Thoracic aorta (tissue), 2 donors: ENCODE data around the gene SSBP3. TPM values are rescaled to one million over a fixed set of nuclear protein-coding genes. Genes with fewer than 3 reads are reported as not detected.

Source experiments
- ATAC-seq: fragments of 150-250 bp; one replicate; pipeline ENCODE4 v1.8.0; 2017; ENCODE audit warnings: low read depth; ENCODE audit not compliant: insufficient number of reproducible peaks, low FRiP score
- DNase-seq: peaks from one replicate; pipeline ENCODE4 v3.0.0-alpha.2; 2020; ENCODE audit warnings: low spot score
- H3K27ac ChIP-seq, 2 donors: fragments of 200-600 bp; sonication (generic); 1 replicate in 1 of 2; 2 replicates in 1 of 2; pipeline ENCODE4 v1.5.1; 2016; ENCODE audit warnings: mild to moderate bottlenecking in 2 of 2, moderate library complexity in 2 of 2
- H3K27me3 ChIP-seq: fragments of 200-600 bp; sonication (generic); replicated peaks from 2 replicates; pipeline ENCODE4 v1.6.0; 2016; ENCODE audit warnings: mild to moderate bottlenecking; ENCODE audit not compliant: insufficient read depth
- H3K36me3 ChIP-seq: fragments of 200-600 bp; sonication (generic); one replicate; pipeline ENCODE4 v1.5.1; 2016
- H3K4me1 ChIP-seq, 2 donors: fragments of 200-600 bp; sonication (generic); 1 replicate in 1 of 2; 2 replicates in 1 of 2; pipeline versions ENCODE4 v1.5.1 to v1.6.0; 2016; ENCODE audit warnings: low read depth in 2 of 2, mild to moderate bottlenecking in 1 of 2; ENCODE audit not compliant: control insufficient read depth in 1 of 2
- H3K4me3 ChIP-seq: fragments of 200-600 bp; sonication (generic); 2 replicates; pipeline ENCODE4 v1.5.1; 2016; ENCODE audit warnings: mild to moderate bottlenecking
- H3K9me3 ChIP-seq: fragments of 200-600 bp; sonication (generic); 2 replicates; pipeline ENCODE4 v1.5.1; 2016
- total RNA-seq, 2 donors: library from RNA; depleted of rRNA; stranded (reverse); fragments of >200 nt; gene quantifications; one replicate each; pipeline versions ENCODE4 v1.1.0 to v1.2.3, GENCODE V29; 2016
- TF ChIP-seq, protein P1 (sequence below): fragments of 200-600 bp; sonication (generic); IDR thresholded peaks from one replicate; pipeline ENCODE4 v1.5.1; 2019; ENCODE audit warnings: antibody characterized with exemption

The SSBP3 gene
- total RNA-seq, 2 donors from 2014 or later, result 33.4 to 87.1 TPM

DNA sequence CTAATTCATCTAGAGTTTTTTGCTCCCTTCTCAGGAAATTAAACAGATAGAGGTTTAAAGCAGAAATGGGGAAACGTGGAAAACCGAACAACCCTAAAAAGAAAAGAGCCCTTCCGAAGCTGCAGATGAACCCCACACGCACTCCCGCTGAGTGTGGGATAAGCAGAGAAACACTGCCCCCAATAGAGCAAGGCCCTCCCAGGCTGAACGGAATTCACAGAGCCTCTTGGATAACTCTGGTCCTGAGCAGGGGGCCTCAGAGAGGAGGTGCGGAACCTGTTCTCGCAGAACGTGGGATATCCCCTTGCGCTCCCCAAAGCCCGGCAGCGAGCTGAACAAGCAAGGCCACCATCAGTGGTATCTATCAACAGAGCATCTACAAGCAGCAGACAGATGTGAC, 44.9 kb downstream of the SSBP3 start:
- ATAC-seq, result no peak

DNA sequence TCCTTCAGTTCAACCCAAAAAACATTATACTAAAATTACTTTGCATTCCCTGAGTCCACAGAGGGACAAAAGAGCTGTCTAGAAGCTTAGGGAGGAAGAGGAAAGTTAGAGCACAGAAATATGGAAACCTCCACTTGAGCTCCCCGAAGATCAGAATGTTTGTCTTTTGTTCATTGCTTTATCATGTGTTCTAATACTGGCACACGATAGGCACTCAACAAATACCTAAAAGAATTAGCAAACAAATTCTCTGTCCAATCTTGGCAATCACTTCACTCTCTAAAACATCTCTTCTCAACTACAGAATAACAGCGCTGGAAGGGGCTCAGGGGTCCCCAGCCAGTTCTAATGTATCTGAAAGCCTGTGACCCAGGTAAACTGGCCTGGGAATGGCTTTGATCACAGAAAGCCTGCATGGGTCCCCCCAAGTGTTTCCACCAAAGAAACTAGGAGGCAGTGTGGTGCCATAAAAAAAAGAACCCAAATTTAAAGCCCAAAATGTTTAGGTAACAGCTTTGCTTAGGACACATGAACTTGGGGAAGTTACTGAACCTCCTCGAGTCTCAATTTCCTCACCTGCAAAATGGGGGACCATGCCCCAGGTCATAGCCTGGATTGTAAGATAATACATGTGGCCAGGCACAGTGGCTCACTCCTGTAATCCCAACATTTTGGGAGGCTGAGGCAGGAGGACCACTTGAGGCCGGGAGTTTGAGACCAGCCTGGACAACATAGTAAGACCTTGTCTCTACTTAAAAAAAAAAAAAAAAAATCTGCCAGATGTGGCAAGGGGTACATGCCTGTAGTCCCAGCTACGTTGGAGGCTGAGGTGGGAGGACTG, 45.8 kb downstream of the SSBP3 start:
- no peak for DNase-seq
- H3K4me3 ChIP-seq, result no peak overlapping the region
- no peaks in the 10 kb centered on the region for H3K9me3 ChIP-seq
- TF ChIP-seq, protein P1, sequence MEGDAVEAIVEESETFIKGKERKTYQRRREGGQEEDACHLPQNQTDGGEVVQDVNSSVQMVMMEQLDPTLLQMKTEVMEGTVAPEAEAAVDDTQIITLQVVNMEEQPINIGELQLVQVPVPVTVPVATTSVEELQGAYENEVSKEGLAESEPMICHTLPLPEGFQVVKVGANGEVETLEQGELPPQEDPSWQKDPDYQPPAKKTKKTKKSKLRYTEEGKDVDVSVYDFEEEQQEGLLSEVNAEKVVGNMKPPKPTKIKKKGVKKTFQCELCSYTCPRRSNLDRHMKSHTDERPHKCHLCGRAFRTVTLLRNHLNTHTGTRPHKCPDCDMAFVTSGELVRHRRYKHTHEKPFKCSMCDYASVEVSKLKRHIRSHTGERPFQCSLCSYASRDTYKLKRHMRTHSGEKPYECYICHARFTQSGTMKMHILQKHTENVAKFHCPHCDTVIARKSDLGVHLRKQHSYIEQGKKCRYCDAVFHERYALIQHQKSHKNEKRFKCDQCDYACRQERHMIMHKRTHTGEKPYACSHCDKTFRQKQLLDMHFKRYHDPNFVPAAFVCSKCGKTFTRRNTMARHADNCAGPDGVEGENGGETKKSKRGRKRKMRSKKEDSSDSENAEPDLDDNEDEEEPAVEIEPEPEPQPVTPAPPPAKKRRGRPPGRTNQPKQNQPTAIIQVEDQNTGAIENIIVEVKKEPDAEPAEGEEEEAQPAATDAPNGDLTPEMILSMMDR, result no peak
- peaks cover 0 to 48% of the 10 kb centered on the region in 2 donors for H3K4me1 ChIP-seq
- H3K27ac ChIP-seq, result no peak overlapping the region
- H3K27me3 ChIP-seq, result no peaks in the 10 kb centered on the region
- no peaks in the 10 kb centered on the region for H3K36me3 ChIP-seq
- ATAC-seq, result no peak

More for the DNA sequence above, 44.9 kb downstream of the SSBP3 start:
- Histone ChIP-seq H3K36me3 (no peaks in the 10 kb centered on the region), H3K27me3 (no peaks in the 10 kb centered on the region), H3K4me3 (no peak overlapping the region), H3K4me1 (peaks cover 0 to 39% of the 10 kb centered on the region in 2 donors), H3K27ac (no peak overlapping the region), H3K9me3 (no peaks in the 10 kb centered on the region)
- DNase-seq, result no peak
- TF ChIP-seq, protein P1, result no peak

DNA sequence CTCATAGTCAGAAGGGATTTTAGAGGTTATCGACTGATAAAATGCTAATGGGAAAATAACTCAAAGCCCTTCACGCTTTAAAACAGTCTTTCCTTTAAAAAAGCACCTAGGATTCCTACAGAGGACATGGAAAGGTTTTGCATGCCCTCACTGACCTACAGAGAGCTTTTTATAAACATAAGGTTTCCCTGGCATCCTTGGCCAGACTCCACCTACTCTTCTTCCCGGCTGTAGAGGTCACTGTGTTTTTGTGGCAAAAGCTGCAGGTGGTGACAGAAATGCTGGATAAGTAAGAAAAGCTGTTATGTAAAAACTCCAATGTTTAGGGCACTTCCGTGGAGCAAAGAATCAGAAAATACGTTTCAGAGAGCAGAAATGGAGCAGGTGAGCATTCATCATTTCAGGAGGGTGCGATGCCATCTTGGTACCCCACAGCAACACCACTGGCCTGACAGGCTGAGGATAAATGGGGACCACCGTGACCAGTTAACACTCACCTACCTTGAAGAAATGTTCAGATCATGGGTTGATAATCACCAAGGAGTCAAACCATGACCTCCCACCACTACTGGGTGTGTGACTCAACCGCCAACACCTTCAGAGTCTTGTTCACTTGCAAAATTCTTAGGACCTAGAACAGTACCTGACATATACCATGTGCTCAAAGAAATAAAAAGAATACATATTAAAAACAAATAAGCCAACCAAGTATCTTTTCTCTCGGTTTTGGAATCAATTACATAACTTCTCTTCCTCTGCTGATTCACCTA, 46.6 kb downstream of the SSBP3 start:
- Histone ChIP-seq H3K9me3 (no peaks in the 10 kb centered on the region), H3K4me1 (peaks cover 0 to 48% of the 10 kb centered on the region in 2 donors), H3K27me3 (no peaks in the 10 kb centered on the region), H3K36me3 (no peaks in the 10 kb centered on the region), H3K4me3 (no peak overlapping the region), H3K27ac (no peak overlapping the region)
- TF ChIP-seq, protein P1, result no peak
- ATAC-seq (no peak), DNase-seq (no peak)

DNA sequence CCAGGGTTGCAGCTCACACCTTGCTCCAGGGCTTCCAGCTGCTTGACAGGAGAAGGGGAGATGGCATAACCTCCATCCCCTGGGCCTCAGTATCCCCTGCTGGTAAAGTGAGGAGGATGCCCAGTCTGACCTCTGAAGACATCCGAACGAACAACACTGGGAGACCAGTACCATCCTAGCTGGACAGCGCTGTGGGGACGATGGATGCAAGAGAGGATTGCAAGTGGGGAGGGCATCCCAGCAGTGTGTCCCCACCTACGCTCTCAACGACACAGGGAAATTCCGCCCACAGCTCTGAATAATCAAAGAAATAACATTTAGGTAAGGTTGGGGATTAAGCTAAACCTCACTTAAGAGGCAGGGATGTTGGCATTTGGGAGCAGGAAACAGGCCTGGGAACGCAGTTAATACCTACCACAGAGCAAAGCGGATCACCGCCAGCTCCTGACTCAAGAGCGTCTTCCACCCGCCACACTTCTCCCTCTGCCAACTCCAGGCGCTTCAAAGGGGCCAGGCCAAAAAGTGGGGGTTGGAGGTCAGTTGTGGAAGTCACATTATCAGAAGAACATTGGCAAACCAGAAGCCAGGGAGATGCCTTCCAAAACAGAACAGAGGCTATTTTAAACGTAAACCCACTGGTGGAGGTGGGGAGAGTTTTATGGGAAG, 47.6 kb downstream of the SSBP3 start:
- ATAC-seq (no peak), DNase-seq (no peak)
- Histone ChIP-seq H3K27ac (no peak overlapping the region), H3K4me3 (no peak overlapping the region), H3K9me3 (no peaks in the 10 kb centered on the region), H3K36me3 (no peaks in the 10 kb centered on the region), H3K4me1 (peaks cover 0 to 48% of the 10 kb centered on the region in 2 donors), H3K27me3 (no peaks in the 10 kb centered on the region)
- TF ChIP-seq, protein P1, result no peak

DNA sequence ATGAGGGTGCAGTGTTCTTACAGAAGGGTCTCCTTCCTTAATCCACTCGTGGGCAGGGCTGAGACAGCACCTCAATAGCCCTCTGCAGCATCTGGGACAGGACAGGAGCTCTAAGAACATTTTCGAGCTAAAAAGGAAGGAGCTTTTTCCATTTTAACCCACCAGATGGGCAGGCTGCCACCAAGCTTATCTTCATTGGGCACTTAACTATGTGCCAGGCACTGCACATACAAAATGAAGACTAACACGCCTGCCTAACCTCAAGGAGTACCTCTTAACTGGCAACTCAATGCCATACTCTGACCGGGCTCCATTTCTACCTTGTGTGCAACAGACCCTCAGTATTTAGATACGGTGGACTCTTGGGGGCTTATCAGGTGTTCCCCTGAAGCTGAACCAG, 48.2 kb downstream of the SSBP3 start:
- Histone ChIP-seq H3K4me3 (no peak overlapping the region), H3K36me3 (no peaks in the 10 kb centered on the region), H3K9me3 (no peaks in the 10 kb centered on the region), H3K27me3 (no peaks in the 10 kb centered on the region), H3K4me1 (peaks cover 0 to 48% of the 10 kb centered on the region in 2 donors), H3K27ac (no peak overlapping the region)
- DNase-seq (no peak), ATAC-seq (no peak)
- TF ChIP-seq, protein P1, result no peak
